ENCODE data around the gene GAPVD1. TPM values are rescaled to one million over a fixed set of nuclear protein-coding genes. Genes with fewer than 3 reads are reported as not detected.

Gene GAPVD1
- total RNA-seq, 1 experiment from 2014 or later, result 39.5 TPM

DNA sequence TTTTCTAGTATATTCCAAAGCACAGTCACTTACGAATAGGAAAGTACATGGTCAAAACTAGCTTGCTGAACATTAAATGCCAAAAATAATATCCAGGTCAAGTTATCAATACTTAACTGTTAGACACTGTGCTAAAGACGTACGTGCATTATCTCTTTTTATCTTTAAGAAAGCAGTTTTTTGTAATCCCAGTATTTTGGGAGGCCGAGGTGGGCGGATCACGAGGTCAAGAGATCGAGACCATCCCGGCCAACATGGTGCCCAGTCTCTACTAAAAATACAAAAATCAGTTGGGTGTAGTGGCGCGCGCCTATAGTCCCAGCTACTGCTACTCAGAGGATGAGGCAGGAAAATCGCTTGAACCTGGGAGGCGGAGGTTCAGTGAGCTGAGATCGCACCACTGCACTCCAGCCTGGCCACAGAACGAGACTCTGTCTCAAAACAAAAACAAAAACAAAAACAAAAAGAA is 17.8 kb upstream of the GAPVD1 start:
- Histone ChIP-seq H4K8ac (replicated peaks; ENCODE audit: insufficient read length, low read depth, low read length) (no peak overlapping the region), H2AFZ (ENCODE audit: low read length) (no peak overlapping the region), H2BK12ac (ENCODE audit: insufficient read length, low read depth, low read length) (no peak overlapping the region), H3K9ac (ENCODE audit: extremely low read depth, insufficient read length, low read length) (no peak overlapping the region), H2AK5ac (ENCODE audit: insufficient read length, low read length) (no peak overlapping the region), H3T11ph (ENCODE audit: low read length) (no peak overlapping the region), H3K4me1 (ENCODE audit: insufficient read depth, low read length) (no peaks in the 10 kb centered on the region), H4K5ac (ENCODE audit: insufficient read length, low read depth, low read length) (no peak overlapping the region), H2BK120ac (ENCODE audit: low read depth, low read length, poor library complexity, severe bottlenecking) (no peak overlapping the region), H3K9me3 (ENCODE audit: control insufficient read depth, low read depth, low read length) (no peaks in the 10 kb centered on the region), H3K4ac (ENCODE audit: low read depth, low read length) (no peak overlapping the region), H3K56ac (ENCODE audit: insufficient read length, low read depth, low read length) (no peak overlapping the region), H3K27me3 (ENCODE audit: insufficient read depth, low read length) (no peaks in the 10 kb centered on the region), H2BK15ac (ENCODE audit: low read depth, low read length) (no peak overlapping the region), H4K20me1 (ENCODE audit: control insufficient read depth, insufficient read depth, insufficient read length) (peaks cover 2% of the 10 kb centered on the region), H3K23ac (ENCODE audit: insufficient read length, low read depth, low read length) (no peak overlapping the region), H3K23me2 (ENCODE audit: insufficient read length, low read depth, low read length, poor library complexity, severe bottlenecking) (no peaks in the 10 kb centered on the region), H2BK20ac (ENCODE audit: low read depth, low read length, poor library complexity, severe bottlenecking) (no peak overlapping the region), H3K79me2 (ENCODE audit: insufficient read depth, low read length) (peaks cover 8% of the 10 kb centered on the region; the same call in 1 of the 2 replicates), H4K91ac (ENCODE audit: insufficient read length, low read depth, low read length) (no peak overlapping the region), H3K18ac (ENCODE audit: insufficient read length, low read depth, low read length) (no peak overlapping the region), H3K27ac (ENCODE audit: insufficient read length, low read depth, low read length) (no peak overlapping the region), H3K79me1 (ENCODE audit: insufficient read depth, low read depth, low read length, poor library complexity, severe bottlenecking) (peaks cover 4% of the 10 kb centered on the region), H3K14ac (ENCODE audit: insufficient read depth, low read length) (no peak overlapping the region), H2BK5ac (ENCODE audit: insufficient read length, low read length) (no peak overlapping the region), H3K4me2 (ENCODE audit: insufficient read depth, insufficient read length, low read length) (no peak overlapping the region)
- Mint-ChIP-seq H3K36me3 (ENCODE audit: insufficient read depth in 1 of 3, low read depth in 3 of 3) (peaks cover 18 to 23% (median 19%) of the 10 kb centered on the region in 3 experiments), H3K27ac (peak overlapping the region in 2 of 3 experiments; percentile 49 to 64; a peak in 2 of 7 replicates), H3K4me3 (no peak overlapping the region), H3K9me3 (peaks cover 0 to 4% of the 10 kb centered on the region in 2 experiments; a peak in 1 of 5 replicates), H3K4me1 (peaks cover 11 to 12% of the 10 kb centered on the region in 2 experiments), H3K27me3 (ENCODE audit: low read depth) (no peaks in the 10 kb centered on the region; the same call in 1 of the 2 replicates)
- TF ChIP-seq, protein P1, sequence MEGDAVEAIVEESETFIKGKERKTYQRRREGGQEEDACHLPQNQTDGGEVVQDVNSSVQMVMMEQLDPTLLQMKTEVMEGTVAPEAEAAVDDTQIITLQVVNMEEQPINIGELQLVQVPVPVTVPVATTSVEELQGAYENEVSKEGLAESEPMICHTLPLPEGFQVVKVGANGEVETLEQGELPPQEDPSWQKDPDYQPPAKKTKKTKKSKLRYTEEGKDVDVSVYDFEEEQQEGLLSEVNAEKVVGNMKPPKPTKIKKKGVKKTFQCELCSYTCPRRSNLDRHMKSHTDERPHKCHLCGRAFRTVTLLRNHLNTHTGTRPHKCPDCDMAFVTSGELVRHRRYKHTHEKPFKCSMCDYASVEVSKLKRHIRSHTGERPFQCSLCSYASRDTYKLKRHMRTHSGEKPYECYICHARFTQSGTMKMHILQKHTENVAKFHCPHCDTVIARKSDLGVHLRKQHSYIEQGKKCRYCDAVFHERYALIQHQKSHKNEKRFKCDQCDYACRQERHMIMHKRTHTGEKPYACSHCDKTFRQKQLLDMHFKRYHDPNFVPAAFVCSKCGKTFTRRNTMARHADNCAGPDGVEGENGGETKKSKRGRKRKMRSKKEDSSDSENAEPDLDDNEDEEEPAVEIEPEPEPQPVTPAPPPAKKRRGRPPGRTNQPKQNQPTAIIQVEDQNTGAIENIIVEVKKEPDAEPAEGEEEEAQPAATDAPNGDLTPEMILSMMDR (conservative IDR thresholded peaks at IDR 0.05), result no peak
- DNase-seq, result no peak
- no CpG with 5 or more reads among the region's 15 CpGs for WGBS (ENCODE audit: extremely low coverage, insufficient read length, low lambda C conversion rate)

Data from H9 (cell line).